Kidney epithelial cell (primary cell): ENCODE data around the gene CDH1. TPM values are rescaled to one million over a fixed set of nuclear protein-coding genes. Genes with fewer than 3 reads are reported as not detected.

ENCODE experiments used
- DNase-seq: peaks from one replicate; pipeline ENCODE4 v3.0.0-alpha.2; 2010; ENCODE audit warnings: low read depth
- H3K27me3 ChIP-seq: 2 replicates; pipeline ENCODE4 v1.6.0; 2011; ENCODE audit warnings: low read length; ENCODE audit not compliant: control insufficient read depth, insufficient read depth
- H3K36me3 ChIP-seq: 2 replicates; pipeline ENCODE4 v1.5.1; 2011; ENCODE audit warnings: low read length; ENCODE audit not compliant: control insufficient read depth, insufficient read depth
- H3K4me3 ChIP-seq: 2 replicates; pipeline ENCODE4 v1.5.1; 2011; ENCODE audit warnings: low read depth, mild to moderate bottlenecking, control low read depth, low read length
- total RNA-seq: library from RNA; depleted of rRNA; stranded (reverse); fragments of >200 nt; gene quantifications from 2 replicates; pipeline ENCODE4 v1.2.3, GENCODE V29; 2015
- TF ChIP-seq, protein P1 (sequence below): IDR thresholded peaks from 2 replicates; pipeline ENCODE4 v1.5.1; 2011; ENCODE audit warnings: mild to moderate bottlenecking, moderate library complexity, low read length, control low read depth, inconsistent platforms; ENCODE audit not compliant: insufficient read depth, poor library complexity, severe bottlenecking

Gene CDH1
- total RNA-seq, 1 donor from 2014 or later: 85.8 TPM

DNA sequence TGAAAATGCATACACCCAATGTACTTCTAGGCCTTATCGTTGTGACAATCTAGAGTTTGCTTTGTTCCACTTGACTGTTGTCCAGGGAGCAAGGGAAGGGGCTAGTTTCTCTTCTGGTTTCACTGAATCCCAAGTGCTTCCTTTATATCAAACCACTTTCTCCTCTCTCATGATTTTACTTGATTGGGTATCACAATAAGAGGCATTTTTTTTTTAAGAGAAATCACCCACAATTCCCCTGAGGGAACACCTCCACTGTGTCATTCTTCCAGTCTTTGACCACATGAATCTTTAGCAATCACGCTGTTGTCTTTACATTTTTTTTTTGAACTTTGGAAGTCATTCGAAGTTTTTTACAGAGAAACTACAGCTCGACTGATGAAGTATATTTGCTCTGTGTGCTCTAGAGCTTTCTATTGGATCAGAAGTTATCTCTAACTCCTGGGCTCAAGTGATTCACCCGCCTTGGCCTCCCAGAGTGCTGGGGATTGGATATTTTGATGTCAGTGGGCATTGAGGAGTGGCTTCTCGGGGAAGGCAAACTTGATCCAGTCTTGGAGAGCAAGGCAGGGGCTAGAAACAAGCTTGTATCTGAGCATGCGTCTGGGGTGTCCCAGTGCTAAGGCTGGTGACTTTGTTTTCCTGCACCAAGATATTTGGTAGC is 3.0 kb downstream of the CDH1 start:
- no peaks in the 10 kb centered on the region for H3K36me3 ChIP-seq
- TF ChIP-seq, protein P1, sequence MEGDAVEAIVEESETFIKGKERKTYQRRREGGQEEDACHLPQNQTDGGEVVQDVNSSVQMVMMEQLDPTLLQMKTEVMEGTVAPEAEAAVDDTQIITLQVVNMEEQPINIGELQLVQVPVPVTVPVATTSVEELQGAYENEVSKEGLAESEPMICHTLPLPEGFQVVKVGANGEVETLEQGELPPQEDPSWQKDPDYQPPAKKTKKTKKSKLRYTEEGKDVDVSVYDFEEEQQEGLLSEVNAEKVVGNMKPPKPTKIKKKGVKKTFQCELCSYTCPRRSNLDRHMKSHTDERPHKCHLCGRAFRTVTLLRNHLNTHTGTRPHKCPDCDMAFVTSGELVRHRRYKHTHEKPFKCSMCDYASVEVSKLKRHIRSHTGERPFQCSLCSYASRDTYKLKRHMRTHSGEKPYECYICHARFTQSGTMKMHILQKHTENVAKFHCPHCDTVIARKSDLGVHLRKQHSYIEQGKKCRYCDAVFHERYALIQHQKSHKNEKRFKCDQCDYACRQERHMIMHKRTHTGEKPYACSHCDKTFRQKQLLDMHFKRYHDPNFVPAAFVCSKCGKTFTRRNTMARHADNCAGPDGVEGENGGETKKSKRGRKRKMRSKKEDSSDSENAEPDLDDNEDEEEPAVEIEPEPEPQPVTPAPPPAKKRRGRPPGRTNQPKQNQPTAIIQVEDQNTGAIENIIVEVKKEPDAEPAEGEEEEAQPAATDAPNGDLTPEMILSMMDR: no peak
- DNase-seq: no peak
- no peak overlapping the region for H3K4me3 ChIP-seq
- peaks cover 14% of the 10 kb centered on the region for H3K27me3 ChIP-seq

DNA sequence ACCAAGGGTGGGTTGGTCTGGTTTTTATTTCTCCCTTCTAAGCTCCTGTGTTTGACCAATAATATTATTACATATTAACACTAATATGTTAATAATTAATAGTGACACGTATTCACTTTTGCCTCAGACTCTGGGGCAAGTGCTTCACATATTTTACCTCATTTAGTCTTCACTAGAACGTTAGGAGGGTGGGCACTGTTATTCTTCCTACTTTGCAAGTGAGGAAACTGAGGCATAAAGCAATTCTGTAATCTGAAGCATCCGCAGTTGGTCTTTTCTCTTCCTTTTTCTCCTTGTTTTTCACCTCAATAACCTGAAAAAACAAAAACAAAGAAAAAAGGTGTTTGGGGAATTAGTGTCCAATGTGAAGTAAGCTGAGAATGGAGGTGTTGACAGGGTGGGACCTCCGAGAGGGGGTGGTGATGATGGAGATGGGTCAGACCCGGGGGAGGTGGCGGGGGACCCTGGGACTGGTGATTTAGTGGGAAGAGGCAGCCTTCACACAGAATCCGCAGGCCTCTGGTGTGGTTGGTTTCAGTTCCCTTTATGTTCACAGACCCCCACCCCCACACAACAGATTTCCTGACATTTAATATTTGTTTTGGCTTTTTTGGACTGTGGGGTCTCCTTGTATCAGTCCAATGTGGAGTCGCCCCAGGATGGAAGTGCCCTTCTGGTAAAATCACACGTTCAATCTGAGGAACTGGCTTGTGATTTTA is 3.7 kb downstream of the CDH1 start:
- no peak overlapping the region for H3K4me3 ChIP-seq
- TF ChIP-seq, protein P1: no peak
- H3K36me3 ChIP-seq: no peaks in the 10 kb centered on the region
- no peak for DNase-seq
- peaks cover 14% of the 10 kb centered on the region for H3K27me3 ChIP-seq

DNA sequence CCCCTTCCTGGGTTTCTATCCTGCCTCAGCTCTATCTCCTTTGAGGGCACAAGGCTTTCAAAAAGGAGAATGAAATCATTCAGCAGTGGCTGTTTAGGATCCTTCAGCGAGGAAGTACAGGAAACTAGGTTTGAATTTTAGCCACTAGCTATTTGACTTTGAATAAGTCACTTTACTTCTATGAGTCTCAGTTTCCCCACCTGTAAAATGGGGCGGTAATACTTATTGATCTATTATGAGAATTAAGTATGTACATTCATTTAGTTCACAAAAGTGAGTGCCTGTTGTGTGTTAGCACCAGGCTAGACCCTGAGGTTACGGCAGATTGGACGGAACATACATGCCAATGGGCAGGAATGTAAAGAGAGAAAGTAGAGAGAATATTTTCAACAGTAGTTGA is 6.6 kb downstream of the CDH1 start:
- no peak for DNase-seq
- H3K4me3 ChIP-seq: no peak overlapping the region
- TF ChIP-seq, protein P1: no peak
- no peaks in the 10 kb centered on the region for H3K36me3 ChIP-seq
- no peaks in the 10 kb centered on the region for H3K27me3 ChIP-seq

DNA sequence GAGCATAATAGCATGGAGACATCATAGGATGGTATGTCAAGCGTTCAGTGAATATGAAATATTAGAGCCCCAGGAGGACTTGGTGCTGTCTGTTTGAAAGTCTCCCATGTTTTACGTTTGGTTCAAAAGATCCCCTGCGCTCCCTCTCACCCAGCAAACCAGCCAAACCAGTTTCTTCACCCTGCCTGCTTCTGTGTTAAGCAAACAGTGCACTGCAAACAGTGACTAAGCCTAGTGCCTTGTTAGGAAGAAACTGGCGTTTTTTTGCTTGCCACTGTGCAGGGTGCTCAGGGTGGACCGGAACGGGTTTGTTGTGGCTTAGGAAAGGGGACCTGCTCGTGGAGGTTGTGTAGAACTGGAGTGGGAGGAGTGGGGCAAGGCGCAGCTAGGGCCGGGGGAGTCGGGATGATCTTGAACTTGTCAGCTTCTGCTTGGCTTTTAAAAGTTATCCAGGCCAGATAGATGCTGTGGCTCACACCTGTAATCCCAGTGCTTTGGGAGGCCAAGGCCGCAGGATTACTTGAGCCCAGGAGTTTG is 7.7 kb downstream of the CDH1 start:
- DNase-seq: no peak
- H3K27me3 ChIP-seq: no peaks in the 10 kb centered on the region
- H3K36me3 ChIP-seq: no peaks in the 10 kb centered on the region
- TF ChIP-seq, protein P1: no peak
- H3K4me3 ChIP-seq: no peak overlapping the region

DNA sequence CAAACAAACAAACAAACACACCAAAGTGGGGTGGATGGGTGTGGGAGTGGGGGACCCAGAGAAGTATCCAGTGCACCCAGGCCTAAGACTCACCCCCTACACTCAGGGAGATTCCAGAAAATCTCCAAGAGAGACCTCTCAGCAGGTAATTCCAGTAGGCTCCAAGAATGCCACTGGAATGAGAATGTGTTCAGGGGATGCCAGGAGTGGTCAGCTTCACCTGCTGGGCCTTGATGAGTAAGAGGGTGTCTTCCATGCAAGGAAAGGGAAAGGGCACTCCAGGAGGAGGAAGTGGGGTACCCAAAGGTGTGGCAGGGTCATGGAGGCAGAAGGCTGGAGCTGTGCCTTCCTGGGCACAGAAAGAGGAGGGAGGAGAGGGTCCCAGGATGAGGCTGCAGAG is 9.9 kb downstream of the CDH1 start:
- no peak for DNase-seq
- Histone ChIP-seq H3K27me3 (no peaks in the 10 kb centered on the region), H3K4me3 (no peak overlapping the region), H3K36me3 (no peaks in the 10 kb centered on the region)
- TF ChIP-seq, protein P1: no peak
